Right forelimb (tissue), 1 donor: ENCODE measurements around the gene ESRRG.
"Not testable (repeated sequence)": the region's sequence is repeated elsewhere in the genome, so short reads cannot be mapped to it uniquely, and the experiment has no call there.

Source experiments
- DNase-seq: peaks from one replicate; pipeline ENCODE4 v3.0.0-alpha.2; 2018

ESRRG gene

DNA sequence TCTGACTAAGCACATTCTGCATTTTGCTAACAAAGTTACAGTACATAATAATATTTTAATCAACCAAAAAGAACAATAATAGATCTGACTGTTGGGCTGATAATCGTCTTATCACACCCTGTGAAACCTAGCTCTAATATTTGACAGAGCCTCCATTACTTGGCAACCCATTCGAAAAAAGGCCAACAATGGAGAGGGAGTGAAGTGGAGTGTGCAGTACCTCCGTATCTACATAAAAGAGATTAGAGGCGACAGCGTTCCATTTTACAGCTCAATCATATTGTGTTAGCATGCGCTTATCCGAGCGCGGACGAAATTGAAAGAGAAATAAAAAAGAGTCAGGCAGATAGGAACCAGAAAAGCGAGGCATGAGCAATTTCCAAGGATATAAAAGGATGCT lies 162.7 kb downstream of the ESRRG start:
- no peak for DNase-seq

DNA sequence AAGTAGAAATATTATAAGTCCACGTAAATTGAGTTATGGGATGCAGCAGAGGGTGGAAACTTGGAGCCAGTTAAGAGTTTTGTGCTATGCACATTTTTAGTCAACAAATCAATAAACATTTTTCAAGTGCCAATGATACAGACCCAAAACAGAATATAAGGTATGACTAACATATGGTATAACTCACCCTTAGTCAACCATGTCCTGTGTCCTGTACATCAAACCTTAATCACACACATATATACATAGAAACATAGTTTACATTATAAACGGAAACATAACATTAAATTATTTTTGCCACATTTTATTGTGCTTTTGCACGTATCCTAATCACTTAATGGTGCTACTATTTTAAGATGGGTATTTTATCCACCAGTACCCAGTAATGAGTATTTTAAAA lies 163.9 kb downstream of the ESRRG start:
- DNase-seq: no peak

DNA sequence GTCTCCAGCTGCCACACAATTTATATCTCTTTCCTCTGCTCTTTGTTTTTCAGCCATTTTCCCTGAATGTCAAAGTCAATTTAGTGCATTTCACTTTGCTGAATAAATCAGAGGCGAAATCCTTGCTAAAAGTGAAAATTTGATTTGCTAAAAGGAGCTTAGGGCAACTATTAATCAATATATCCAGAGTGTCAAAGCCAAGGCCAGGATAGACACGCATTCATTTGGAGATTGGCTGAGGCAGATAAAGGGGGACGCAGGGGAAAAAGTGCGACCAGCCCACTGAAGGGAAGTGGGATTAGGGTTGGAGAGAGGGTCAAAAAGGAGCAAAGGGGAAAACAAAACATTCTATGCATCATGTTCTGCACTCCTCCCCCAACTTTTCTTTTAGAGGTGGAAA lies 167.6 kb downstream of the ESRRG start:
- DNase-seq: no peak

DNA sequence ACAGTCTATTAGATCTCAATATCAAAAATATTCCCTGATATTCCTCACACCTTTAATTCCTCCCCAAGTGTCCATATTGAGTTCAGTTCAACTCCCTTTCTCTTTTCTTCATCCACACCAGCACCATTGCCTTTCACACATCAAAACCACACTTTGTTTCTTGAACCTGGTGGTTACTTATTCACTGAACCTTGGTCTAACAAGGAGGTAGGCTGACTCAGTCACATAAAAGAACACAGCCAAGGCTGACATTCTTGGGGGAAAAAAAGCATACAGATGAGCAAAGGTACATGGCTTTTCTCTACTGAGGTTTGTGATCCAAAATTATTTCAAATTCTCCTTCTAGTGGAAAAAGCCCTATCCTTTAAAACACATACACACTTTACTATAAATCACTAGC lies 168.3 kb downstream of the ESRRG start:
- no peak for DNase-seq

DNA sequence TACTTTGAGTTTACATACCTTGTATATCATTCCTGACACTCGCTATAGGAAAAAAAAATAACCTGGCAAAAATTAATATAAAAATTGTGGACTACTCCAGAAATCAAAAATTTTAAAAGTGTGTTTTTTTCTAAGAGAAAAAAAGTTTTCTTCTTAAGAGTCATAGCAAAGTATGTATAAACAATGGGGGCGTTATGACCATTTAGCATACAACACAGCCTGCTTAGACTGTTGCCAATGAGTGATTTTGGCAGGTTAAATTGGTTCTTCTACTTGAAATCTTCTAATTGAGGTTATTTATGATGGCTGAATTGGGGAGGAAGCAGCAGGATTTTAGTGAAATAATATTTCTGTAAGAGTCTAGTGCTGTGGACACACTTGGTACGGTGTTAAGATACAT lies 169.5 kb downstream of the ESRRG start:
- no peak for DNase-seq

DNA sequence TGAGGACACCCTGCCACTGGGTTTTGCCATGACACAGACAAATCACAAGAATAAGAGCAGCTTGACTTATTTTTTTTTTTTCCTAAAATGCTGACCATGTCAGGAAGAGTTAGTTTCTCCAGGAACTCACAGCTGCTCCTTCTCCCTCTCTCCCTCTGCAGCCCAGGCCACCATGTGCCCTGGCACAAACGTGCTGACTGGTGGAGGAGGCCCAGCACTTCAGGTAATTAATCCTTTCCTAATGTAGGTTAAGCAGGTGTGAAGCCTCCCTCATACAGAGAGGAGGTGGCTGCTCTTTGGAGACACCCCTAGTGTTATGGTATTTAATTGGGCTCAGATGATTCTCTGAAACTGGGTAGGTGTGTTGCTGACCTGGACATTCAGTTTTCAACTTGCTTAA lies 170.2 kb downstream of the ESRRG start:
- no peak for DNase-seq

DNA sequence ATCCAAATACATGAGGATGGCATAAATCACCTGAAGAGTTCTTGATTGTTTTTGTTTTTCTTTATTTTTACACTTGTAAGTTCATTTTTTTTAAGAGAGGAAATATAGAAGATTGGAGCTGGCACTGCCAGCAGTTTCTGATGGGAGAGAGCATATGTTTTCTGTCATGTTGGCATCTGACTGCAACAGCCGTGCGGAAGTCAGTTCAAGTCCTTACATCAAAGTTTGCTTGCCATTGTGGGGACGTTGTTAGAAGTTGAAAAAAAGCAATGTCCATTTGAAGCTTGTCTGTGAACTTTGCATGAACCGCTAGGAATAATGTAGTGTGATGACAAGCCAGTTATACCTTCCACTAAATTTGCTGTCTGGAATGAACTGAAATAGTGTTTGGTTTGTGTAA lies 173.4 kb downstream of the ESRRG start:
- DNase-seq: no peak

DNA sequence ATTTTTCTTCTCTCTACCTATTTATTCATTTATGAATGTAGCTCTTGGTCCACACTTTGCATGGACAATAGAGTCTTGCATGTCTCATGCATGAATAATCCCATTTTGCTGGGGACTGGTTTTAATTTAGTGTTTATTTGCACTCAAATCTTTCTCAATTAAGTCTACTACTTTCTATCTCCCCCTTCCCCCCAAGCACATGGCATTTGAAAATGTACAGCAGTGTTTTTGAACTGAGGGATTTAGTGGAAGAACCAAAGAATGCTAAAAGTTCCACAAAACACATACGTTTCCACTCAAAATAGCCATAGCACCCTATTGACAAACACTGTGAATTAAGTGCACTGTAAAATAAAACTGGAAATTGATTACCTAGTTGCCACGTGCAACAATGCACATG lies 180.5 kb downstream of the ESRRG start:
- no peak for DNase-seq

DNA sequence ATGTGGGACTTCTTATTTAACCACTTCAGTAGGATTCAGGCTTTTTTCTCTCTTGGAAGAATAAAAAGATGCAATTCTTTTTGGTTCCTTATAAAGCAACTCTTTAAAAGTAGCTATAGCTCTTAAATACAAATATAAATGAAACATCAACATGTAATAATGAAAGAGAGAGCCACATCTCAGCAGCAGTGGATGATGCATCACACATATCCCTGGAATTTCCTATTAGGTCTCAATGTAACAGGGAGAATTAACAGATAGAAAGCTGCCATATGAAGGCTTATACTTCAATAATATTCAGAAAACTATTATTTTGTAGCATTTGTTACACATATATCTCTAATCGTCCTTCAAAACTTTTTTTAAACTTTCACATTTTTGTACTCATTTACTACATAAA lies 181.0 kb downstream of the ESRRG start:
- DNase-seq: no peak

DNA sequence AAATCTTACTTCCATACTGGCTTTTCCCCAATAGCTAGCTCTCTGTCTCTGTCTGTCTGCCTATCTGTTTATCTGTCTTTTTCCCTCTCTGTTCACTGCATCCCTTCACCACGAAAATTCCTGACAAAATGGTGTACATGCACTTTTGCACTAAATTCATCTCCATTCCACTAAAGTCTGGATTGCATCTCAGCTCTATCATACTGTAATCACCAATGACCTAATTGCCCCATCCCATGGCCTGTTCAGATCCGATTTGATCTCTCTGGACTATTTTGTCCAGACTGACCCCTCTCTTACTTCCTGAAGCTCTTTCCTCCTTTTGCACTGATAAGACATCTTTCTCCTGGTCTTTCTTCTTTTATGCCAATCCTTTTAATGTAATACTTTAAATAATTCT lies 187.5 kb downstream of the ESRRG start:
- DNase-seq: no peak

DNA sequence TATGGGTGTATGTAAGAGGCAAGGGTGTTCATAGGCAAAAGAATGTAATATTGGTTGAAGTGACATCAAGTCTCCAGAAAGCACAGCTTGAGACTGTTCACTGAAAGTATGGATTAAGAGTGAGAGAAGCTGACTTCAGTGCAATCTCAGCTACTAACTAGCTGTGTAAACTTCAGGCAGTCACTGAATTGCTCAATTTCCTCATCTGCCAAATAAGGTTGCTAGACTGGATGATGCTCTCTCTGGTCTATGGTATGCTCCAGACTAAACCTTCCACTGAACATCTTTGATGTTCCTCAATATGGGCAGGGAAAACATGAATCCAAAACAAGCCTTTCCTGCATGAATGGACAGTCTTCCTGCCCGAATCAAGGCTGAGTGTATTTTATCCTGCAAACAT lies 188.2 kb downstream of the ESRRG start:
- no peak for DNase-seq

DNA sequence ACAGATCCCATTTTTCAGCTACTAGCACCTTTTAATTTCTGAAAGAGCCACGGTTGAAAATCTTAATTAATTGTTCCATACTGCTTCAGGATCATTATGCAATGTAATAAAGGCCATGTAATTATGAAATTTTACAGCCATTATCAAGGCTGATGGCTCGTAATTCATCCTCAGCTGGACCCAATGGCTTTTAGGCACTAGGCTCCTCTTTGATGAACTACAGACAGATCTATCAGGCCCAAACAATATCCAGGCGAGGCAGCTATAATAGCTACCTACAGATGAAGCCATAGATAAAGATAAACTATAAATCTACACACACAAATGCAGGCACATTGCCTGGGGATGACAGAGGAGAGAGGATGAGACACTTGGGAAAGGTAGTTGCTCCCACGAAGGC lies 189.5 kb downstream of the ESRRG start:
- DNase-seq: no peak

DNA sequence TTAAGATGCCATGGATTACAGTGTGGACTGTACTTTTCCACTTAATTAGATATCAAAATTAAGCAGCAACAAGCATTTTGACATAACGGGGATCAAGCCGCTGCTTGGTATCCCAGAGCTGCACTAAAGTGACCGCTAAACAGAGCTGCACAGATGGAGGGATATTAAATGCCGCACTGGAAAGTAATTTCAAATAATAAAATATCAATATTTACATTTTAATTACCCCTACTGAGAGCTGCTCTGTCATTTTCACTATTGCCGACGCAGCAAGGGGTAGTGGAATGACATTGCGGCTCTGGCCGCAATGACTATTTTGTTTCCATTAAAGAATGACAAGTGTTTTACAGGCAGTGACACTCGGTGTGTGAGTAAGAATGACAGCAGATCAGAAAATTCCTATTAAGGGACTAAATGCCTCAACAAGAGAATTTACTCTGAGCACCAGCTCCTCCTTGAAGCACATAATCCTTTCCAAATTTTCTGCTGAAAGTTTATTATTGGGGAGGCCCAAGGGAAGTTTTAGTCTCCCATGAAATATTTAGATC lies 190.9 kb downstream of the ESRRG start:
- no peak for DNase-seq

DNA sequence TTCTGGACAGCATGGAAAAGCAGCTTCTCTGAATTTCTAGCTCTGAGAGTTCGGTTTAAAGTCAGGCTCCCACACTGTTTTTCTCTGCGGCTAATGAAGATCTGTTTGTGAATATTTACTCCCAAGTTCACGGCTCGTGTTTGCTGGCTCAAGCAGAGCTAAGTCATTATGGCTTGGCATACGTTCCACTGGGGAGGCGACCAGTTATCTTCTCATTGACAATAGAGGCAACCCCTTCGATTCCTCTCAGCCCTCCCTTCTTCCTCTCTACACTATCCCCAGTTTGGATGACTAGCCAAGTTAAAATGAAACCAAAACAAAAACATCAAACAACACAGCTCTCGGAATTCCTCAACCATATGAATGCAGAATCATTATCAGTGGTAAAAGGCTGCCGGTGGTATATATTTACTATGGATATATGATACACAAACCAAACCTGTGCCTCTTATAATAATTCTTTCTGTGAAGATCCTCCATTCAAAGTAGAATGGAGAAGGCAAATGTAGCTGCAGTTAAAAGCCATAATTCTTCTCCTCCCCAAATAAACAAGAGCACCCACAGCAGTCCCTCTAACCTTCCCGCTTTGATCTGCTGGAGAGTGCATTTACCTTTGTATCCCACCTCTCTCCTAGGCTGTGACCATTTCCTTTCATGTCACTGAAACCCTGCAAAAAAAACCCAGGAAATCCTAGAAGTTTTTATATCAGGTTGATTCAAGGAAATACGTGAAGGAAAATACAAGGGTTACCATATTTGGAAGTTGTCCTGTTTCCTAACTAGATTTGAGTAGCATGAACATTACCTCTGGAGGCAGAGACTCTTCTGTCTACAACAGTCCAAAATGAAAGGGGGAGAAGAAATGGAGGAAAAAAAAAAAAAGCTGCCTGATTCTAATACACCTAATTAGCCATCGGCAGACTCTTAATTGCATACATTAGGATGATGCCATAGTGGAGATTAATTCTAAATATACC lies 191.7 kb downstream of the ESRRG start:
- DNase-seq: no peak

DNA sequence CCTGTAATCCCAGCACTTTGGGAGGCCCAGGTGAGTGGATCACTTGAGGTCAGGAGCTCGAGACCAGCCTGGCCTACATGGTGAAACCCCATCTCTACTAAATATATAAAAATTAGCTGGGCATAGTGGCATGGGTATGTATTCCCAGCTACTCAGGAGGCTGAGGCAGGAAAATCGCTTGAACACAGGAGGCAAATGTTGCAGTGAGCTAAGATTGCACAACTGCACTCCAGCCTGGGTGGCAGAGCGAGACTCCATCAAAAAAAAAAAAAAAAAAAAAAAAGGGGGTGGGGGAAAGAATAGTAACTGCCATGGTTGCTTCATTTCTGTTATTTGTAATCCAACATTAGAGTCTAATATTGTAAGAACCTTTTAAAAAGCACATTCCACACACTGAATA lies 193.4 kb downstream of the ESRRG start:
- not testable (repeated sequence) for DNase-seq

DNA sequence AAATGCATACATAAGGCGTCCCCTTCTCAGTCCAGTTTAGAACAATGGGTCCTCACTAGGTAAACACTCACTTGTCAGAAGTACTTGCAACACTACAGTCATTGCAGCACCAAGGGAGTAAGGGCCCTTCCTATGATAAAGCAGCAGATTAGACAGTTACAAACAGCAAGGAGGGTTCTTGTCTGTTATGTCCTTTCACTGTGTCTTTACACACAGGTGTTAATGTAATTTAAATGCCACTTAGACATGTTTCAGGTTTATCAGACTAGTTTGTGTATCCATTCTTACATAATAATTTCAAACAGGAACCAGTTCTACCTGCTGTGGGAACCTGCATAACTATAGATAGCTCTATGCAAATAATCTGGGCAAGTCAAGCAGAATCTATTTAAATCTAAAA lies 194.4 kb downstream of the ESRRG start:
- DNase-seq: no peak

DNA sequence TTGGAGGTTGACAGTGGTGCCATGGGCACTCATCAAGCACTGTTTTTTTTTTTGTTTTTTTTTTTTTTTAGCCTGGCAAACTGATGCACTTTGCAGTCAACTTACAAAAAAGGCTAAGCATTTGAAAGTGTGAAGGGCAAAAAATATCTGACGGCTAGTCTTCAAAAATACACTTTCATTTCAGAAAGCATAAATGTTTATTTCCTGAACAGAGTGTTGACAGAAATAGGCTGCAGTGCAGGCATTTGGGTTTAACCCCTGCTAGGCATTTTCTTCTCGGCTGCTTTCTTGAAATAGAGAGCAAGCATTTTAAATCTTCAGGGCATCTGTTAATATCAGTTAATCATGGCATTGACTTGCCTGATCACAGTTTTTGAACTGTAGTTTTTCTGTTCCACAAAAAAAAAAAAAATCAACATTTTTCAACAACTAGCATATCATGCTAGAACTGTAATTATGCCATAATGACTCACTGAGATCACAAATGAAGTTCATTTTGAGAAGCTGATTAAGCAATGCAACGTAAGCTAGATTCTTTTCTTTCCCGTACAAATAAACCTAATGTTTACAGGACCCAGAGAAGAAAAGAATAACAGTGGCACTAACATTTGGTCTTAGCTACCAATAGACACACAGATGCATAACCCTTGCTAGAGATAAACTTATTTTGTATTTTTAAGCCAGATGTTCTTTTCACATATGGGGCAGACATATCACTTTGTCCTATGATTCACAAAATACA lies 199.6 kb downstream of the ESRRG start:
- DNase-seq: no peak

DNA sequence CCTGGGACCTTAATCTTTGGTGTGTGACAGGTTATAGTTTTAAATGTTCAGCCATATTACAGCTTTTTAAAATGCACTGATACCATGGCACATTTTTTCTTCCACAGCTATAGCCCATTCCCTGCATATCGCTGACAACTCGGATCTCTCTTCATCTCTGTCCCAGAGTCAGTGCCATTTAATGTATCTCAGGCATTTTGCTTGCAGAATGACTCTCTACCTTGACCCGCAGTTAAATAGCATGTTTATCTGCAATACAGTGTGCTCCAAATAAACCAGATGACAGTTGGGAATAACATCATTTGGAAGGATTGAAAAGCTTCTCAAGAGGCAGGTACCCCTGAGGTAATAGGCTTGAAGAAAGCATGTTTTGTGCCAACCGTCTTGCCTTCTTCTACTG lies 200.2 kb downstream of the ESRRG start:
- DNase-seq: no peak

DNA sequence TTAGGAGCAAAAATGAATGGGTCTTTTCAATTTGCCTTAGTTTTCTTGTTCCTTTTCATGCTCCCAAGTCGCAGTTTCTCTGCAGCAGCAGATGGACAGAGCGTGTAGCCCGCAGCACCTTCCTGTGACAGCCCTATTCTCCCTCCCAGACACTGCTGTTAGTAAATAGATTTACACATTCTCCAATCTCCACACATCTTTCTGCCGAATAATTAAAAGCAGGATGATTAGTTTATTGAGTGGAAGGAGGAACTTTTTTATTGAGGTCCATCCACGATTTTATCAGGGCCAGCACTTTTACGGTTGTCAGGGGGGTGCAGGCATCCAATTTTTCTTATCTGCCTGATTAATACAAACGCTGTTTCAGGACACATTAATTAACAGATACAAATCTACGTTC lies 201.8 kb downstream of the ESRRG start:
- no peak for DNase-seq

DNA sequence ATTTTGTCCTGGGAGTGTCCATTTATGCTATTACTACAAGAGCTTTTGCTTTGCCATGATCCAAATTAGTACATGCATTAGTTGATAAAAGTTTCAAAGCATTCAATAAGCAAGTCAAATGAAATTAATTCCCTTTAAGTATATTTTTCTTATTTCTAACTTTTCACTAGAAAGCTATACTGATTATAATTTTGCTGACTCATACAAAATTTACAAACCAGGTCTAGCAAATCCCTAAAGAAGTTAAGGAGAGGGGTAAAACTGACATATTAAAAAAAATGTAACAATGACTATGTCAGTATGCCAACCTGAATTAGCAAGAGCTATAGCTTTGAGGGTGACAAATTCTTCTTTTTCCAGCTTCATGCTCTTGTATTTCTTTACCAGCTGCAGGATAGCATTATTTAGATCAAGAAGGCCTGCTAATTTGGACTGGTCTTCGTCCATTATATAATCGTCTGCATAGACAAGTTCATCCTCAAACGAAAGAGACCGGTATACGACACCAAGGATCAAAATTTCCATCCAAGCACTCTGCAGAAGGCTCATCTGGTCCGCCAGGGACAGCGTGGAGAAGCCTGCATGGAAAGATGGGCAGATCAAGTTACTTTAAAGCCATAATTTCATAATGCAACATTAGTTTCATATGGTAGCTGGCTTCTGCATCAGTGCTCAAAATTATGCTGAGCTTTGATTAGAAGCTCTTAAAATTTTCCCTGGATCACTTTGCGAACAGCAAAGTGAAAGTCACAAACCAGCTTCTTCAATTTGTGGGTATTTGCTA lies 204.2 kb downstream of the ESRRG start:
- DNase-seq: no peak

DNA sequence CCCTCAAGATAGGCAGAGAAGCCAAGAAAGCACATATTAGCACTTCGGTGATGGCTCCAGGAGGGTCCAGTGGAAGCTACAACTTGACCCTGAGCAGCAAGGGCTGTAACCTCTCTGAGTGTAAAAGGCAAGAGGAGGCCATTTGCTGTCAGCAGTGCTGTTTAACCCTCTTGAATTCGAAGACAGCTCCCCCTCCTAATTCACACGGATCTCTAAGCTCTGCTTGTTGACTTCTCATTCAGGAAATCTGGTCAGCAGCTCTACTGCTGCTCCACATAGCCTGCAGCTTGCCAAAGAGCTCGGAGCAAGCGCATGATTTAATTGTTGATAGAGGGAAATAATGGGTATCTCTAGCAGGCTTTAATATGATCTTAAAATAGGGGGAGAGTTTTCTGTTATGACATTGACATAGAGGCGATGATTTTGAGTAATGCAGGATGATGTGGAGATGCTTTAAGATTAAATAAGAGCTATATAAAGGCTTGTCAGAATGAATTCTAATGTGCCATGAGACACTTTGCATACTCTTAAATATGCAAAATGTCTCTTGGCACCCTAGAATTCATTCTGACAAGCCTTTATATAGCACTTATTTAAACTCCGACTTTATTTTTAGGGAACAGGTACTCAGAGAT lies 220.6 kb downstream of the ESRRG start:
- DNase-seq: no peak

DNA sequence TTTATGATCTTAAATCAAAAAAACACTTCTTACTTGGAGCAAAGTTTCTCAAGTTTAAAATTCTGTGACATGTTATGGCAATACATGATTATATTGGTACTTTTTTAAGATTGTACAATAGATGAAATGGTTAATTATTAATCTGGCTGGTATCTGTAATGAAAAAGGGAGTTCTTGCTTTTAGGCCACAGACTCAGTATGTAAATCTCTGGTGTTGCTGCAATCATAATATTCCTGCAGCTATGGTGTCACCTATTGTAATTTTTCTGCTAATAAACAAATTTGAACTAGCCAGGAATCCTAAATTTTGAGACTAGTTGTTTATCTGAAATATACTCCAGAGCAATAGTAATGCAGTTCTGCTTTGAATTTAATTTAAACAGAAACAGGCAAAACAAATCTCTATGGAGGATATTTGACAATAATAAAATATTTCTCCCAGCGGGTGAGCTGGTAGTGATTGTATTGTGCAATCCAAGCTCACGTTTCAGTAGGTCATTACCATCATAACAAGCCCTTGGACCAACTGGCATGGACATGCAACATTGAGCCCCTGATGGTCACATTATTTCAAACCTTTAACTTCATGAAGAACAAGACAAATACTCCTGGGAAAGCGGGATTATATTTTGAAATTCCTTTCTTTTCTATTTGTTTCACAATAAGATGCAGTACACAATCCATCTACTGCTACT lies 222.8 kb downstream of the ESRRG start:
- DNase-seq: no peak
